NCI-H226 (cell line): ENCODE data around the gene RAB8B.
"Not testable (repeated sequence)": the region's sequence is repeated elsewhere in the genome, so short reads cannot be mapped to it uniquely, and the experiment has no call there.

Source experiments
- DNase-seq: peaks from one replicate; pipeline ENCODE4 v3.0.0-alpha.2; 2015

RAB8B gene

GRCh38 chr15:63186065-63186464 lies 3.3 kb upstream of the RAB8B start:
- peak; percentile 80 for DNase-seq

DNA sequence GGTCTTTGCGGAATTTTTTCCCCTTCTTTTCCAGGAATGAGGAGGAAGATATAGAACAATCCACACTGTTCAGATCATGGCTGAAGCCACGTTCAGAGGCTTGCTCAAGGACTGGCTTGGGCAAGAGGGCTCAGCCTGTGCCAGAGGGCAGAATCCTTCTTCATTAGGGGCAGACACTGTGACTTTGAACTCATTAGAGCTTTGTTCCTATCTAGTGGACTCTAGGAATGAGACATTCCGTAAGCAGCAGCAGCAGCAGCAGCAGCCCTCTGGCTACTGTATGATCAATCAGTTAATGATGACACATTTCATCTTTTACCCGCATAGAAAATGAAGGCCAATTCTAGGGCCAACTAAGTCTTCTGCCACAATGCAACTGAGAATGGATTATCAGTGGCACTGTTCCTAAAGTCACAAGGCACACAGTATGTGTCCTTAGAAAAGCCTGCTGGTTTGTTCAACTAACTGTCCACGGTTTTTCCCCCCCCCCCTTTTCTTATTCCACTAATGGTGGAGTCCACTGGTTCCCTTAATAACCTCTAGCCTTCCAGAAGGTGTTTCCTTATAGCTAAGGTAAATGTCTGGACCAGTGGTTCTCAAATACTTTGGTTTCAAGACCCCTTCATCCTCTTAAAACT lies 1.7 kb upstream of the RAB8B start:
- no peak for DNase-seq

GRCh38 chr15:63188247-63188925 lies 1.0 kb upstream of the RAB8B start:
- DNase-seq, result no peak

- no peak for DNase-seq
Observed at GRCh38 chr15:63189941-63190768, 749 bp downstream of the RAB8B start.

- DNase-seq, result no peak
Observed at GRCh38 chr15:63190769-63191649, 1.6 kb downstream of the RAB8B start.

- peak; percentile 41 for DNase-seq
Observed at GRCh38 chr15:63191895-63192618, 2.7 kb downstream of the RAB8B start.

GRCh38 chr15:63192619-63193206 lies 3.3 kb downstream of the RAB8B start:
- DNase-seq, result no peak

GRCh38 chr15:63194302-63194701 lies 4.9 kb downstream of the RAB8B start:
- DNase-seq, result no peak

GRCh38 chr15:63194880-63195568 lies 5.6 kb downstream of the RAB8B start:
- DNase-seq, result no peak

DNA sequence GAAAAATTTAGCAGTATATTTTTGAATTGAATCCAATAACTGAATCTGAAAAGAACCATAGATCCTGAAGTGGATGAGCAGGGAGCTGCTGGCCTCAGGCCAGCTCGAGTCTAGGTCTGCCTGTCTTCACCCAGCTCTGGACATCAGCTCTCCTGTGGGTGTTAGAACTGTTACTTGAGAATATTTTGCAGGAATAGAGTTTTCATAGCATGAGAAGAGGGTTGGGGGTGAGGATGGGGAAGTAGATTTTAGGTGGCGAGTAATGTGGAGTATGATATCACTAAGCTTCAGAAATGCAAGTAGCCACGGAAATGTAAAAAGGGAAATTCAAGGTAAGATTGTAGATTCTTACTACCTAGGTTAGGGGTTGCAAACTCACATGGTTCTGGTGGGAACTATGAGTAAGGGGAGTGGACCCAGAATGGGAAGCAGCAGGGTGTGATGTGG lies 6.2 kb downstream of the RAB8B start:
- no peak for DNase-seq

DNA sequence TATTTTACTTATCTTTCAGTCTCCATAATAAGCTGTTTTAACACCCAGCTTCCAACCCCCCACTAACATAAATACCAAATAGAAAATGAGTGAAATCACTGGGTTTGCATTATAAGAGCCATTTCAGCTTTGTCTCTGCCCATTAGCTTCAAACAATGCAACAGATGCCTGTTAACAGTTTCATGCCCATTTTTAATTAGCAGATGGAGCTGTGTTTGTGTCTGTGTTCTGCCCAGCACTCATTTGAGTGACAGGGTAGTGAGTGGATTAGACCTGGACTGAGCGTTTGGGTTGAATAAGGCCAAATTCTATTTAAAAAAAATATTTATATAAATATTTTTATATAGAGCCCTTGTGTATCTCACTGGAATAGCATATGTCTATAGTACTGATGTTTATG lies 7.4 kb downstream of the RAB8B start:
- no peak for DNase-seq

GRCh38 chr15:63197626-63198025 lies 8.2 kb downstream of the RAB8B start:
- DNase-seq, result no peak

- no peak for DNase-seq
Observed at GRCh38 chr15:63198371-63199250, 9.2 kb downstream of the RAB8B start.

DNA sequence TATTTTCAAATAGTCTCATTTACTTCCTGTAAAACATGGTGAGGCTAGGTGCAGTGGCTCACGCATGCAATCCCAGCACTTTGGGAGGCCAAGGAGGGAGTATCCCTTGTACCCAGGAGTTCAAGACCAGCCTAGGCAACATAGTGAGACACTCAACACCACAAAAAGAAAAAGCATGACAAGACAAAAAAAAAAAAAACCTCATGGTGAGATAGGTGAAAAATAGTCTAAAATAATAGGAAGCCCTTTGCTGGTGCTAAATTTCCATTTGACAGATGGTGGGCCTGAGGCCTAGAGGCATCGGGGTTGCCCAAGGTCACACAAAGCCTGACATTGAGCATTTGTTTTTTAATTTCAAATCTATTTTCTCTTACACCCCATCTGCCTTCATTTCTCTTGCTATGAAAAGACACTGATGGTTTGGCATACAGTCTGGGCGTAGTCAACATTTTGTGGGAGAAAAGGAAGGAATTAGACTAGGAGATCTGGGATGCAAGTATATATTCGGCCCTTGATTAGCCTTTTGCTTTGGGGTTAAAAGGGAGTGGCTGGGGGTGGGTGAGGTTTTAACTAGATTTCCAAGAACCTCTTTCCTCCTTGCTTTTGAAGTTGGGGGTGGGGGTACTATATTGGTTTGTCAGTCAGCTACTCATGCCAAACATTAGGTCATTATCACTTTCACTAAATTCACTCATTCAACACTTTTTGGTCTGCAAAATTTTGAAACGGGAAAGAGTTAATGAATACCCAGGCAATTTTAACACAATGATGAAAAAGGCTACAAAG lies 11.3 kb downstream of the RAB8B start:
- DNase-seq, result no peak

- DNase-seq, result no peak
Observed at GRCh38 chr15:63202861-63203260, 13.5 kb downstream of the RAB8B start.

DNA sequence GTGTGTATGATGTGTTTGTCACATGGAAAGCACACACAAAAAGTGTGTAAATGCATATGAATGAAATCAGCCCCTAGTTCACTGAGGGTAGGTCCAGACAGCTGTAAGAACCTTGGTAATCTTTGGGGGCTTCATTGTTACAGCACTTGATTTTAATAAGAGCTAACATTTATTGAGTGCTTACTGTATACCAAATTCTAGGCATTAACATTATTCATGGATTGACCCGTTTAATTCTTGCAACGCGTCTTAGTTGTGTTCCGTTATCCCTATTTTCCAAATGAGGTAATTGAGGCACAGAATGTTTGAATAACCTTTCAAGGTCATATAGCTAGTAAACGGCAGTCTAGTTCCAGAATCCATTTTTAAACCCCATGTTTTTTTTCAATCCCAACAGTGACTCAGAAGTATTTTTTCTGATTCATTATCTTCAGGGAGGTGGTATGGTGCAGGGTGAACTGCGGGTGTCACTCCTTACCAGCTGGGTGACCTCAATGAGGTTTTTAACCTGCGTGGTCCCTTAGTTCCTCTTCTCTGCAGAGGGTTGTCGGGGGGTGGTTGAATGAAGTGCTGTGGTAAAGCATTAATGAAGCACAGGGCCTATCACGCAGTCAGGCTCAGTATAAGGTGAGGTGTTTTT lies 14.2 kb downstream of the RAB8B start:
- peak; percentile 33 for DNase-seq

GRCh38 chr15:63206079-63206478 lies 16.7 kb downstream of the RAB8B start:
- DNase-seq, result no peak

DNA sequence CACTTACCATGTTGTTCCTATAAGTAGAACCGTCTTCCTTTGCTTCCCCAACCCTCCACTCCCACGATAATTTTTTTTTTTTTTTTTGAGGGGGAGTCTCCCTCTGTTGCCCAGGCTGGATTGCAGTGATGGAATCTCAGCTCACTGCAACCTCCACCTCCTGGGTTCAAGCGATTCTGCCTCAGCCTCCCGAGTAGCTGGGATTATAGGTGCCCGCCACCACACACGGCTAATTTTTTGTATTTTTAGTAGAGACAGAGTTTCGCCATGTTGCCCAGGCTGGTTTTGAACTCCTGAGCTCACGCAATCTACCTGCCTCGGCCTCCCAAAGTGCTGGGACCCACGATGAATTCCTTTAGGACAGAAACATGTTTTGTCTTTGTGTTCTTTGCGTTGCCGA lies 19.4 kb downstream of the RAB8B start:
- DNase-seq, result not testable (repeated sequence)
